Endometrial microvascular endothelial cells (primary cell): ENCODE measurements around the gene TLR3. TPM values are rescaled to one million over a fixed set of nuclear protein-coding genes. Genes with fewer than 3 reads are reported as not detected.

Experiments used
- in situ Hi-C: cut with HindIII; loops from 2 replicates; pipeline ENCODE4 v1.10.0; 2017; ENCODE audit warnings: low sequenced_read_pairs, low pct_unique_long_range_greater_than_20kb; ENCODE audit errors: inconsistent ontology term
- total RNA-seq: library from RNA; depleted of rRNA; stranded (reverse); fragments of >200 nt; gene quantifications from one replicate; pipeline ENCODE4 v1.2.3, GENCODE V29; 2015; ENCODE audit errors: inconsistent ontology term

The TLR3 gene
- total RNA-seq, 1 donor from 2014 or later = 10.7 TPM

DNA sequence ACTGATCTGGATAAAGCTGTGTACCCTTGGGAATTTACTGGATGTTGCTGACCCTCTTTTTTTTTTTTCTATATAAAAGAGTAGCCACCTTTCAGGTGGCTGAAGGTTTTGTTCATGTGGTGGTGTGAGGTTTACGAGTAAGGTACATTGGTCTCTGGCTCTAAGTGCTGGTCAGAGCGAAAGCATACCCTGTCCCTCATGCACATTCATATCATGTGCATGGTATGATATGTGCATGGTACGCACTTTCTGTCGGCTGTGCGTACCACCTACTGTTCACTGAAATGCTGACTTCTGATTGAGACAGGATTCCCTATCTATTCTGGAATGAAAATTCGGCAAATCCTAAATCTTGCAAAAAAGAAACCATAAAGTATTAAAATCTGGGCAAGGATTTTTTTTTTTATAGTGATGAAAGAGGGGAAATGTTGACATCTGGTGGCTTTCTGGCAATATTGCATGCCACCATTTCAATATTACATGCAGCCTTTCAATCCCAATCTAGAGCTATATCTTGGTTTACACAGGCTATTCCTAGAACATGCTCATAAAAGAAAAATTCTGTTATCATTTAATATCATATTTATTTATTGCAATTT is 68.3 kb downstream of the TLR3 start:
- in situ Hi-C loops = no loop called here

Other genes with a start within 250 kb of the TLR3 start
- gene FAM149A, start 35.5 kb downstream of the TLR3 start, total RNA-seq = not detected
- gene CYP4V2, start 122.4 kb downstream of the TLR3 start, total RNA-seq = 3.3 TPM
- gene KLKB1, start 158.4 kb downstream of the TLR3 start, total RNA-seq = not detected
- gene F11, start 197.0 kb downstream of the TLR3 start, total RNA-seq = not detected